Uterus (tissue), 4 donors: Measurements from ENCODE around the gene SP140. TPM values are rescaled to one million over a fixed set of nuclear protein-coding genes. Genes with fewer than 3 reads are reported as not detected.

Experiments used
- DNase-seq, 2 donors: peaks; one replicate each; pipeline ENCODE4 v3.0.0-alpha.2; 2019 to 2020
- H3K27ac ChIP-seq, 2 donors: fragments of 200-600 bp; sonication (generic); 1 replicate in 1 of 2; 2 replicates in 1 of 2; pipeline ENCODE4 v1.5.1; 2016 to 2018
- H3K27me3 ChIP-seq, 2 donors: fragments of 200-600 bp; sonication (generic); one replicate each; pipeline ENCODE4 v1.5.1; 2018 to 2019; ENCODE audit warnings: control low read depth in 1 of 2
- H3K36me3 ChIP-seq, 2 donors: fragments of 200-600 bp; sonication (generic); one replicate each; pipeline ENCODE4 v1.5.1; 2019; ENCODE audit warnings: control low read depth in 1 of 2
- H3K4me1 ChIP-seq, 2 donors: fragments of 200-600 bp; sonication (generic); one replicate each; pipeline ENCODE4 v1.5.1; 2018 to 2019; ENCODE audit warnings: control low read depth in 1 of 2
- H3K4me3 ChIP-seq, 2 donors: fragments of 200-600 bp; sonication (generic); 1 replicate in 1 of 2; 2 replicates in 1 of 2; pipeline ENCODE4 v1.5.1; 2018 to 2019; ENCODE audit warnings: mild to moderate bottlenecking in 1 of 2
- H3K9me3 ChIP-seq, 2 donors: fragments of 200-600 bp; sonication (generic); one replicate each; pipeline ENCODE4 v1.5.1; 2019; ENCODE audit warnings: control low read depth in 1 of 2
- POLR2A ChIP-seq, 2 donors: fragments of 450-650 bp; IDR thresholded peaks; one replicate each; pipeline ENCODE4 v1.6.1; 2016; ENCODE audit warnings: antibody characterized with exemption in 2 of 2, mild to moderate bottlenecking in 1 of 2, moderate library complexity in 1 of 2
- intact Hi-C: fragments of 100-400 bp; cut with DNase I; formaldehyde crosslinking; loops from one replicate; pipeline ENCODE4 v1.15.1; 2023; ENCODE audit warnings: low total_unique reads
- total RNA-seq, 4 donors: library from RNA; depleted of rRNA in 3 of 4; stranded (reverse); fragments of >200 nt in 3 of 4; gene quantifications; one replicate each; pipeline versions ENCODE4 v1.1.0 to v1.2.4, GENCODE V29; 2014 to 2023
- TF ChIP-seq, protein P1 (sequence below), 4 experiments: fragments of 200-600 bp in 2 of 4; fragments of 450-650 bp in 2 of 4; sonication (generic) in 2 of 4; IDR thresholded peaks; one replicate each; pipeline ENCODE4 v1.5.1; 2016 to 2019; ENCODE audit warnings: antibody characterized with exemption in 4 of 4, mild to moderate bottlenecking in 2 of 4, moderate library complexity in 1 of 4
- donor health status: DM: yes; HTN: yes; CAD: no.

Gene SP140
- total RNA-seq, 4 donors from 2014 or later = 0.77 to 1.1 (median 0.97) TPM; not detected in 1

DNA sequence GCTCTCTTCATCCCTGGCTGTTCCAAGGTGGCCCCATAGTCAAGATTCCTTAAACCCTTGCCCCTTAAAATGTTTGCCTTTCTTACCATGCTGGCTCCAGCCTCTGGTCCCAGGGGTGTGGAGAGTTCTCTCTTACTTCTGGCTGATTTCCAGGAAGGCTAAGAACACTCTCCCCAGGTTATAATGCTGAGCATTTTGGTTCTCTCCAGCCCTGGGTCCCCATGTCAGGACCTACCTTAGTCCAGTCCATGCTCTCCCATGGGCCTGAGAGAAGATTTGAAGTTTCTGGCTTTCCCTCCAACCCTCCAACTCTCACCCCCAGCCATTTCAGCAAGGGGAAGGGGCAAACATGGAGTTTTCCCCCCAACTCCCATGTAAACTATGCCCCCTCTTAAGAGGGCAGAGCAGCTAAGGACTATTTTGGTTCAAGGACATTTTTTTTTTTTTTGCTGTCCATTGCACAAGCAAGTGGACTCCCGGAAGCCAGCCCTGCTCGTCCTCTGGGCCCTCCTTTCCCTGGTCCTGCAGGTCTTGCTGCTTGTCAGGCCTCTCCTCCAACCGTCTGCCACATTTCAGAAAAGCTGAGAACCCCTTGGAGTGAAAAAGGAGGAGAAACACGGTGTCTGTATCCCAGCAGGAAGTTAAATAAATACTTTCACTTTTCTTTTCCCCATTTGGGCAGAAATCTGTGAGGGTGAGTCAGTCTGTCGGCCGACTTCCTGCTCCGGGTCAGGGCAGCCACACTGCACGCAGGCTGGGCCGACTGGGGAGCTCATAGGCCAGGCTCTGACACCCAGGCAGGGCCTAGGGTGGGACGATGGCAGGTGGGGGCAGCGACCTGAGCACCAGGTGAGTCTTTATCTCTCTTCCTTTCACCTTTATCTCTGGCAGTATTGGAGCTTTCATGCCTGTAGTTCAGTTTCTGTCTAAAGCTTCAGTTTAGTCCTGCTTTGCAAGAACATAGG, 101.2 kb downstream of the SP140 start, which contains the start of gene SP140L:
TSS of gene SP140L (plus strand) at position 741 of the 965 bp plus-strand sequence. CDS start at position 818, 77 bp downstream.
- Histone ChIP-seq H3K36me3 (no peaks in the 10 kb centered on the region), H3K27ac (peak within 1 kb of the TSS; percentile 74 to 78), H3K4me3 (peak within 1 kb of the TSS; percentile 38 to 47), H3K27me3 (no peaks in the 10 kb centered on the region), H3K4me1 (no peaks in the 10 kb centered on the region), H3K9me3 (no peaks in the 10 kb centered on the region)
- DNase-seq = peak; percentile 54 to 58
- TF ChIP-seq, protein P1, sequence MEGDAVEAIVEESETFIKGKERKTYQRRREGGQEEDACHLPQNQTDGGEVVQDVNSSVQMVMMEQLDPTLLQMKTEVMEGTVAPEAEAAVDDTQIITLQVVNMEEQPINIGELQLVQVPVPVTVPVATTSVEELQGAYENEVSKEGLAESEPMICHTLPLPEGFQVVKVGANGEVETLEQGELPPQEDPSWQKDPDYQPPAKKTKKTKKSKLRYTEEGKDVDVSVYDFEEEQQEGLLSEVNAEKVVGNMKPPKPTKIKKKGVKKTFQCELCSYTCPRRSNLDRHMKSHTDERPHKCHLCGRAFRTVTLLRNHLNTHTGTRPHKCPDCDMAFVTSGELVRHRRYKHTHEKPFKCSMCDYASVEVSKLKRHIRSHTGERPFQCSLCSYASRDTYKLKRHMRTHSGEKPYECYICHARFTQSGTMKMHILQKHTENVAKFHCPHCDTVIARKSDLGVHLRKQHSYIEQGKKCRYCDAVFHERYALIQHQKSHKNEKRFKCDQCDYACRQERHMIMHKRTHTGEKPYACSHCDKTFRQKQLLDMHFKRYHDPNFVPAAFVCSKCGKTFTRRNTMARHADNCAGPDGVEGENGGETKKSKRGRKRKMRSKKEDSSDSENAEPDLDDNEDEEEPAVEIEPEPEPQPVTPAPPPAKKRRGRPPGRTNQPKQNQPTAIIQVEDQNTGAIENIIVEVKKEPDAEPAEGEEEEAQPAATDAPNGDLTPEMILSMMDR (IDR thresholded peaks at IDR 0.05) = no peak
- peak in 1 of 2 donors; percentile 29 for TF ChIP-seq POLR2A (IDR thresholded peaks at IDR 0.05)
- intact Hi-C loops = no loop called here

DNA sequence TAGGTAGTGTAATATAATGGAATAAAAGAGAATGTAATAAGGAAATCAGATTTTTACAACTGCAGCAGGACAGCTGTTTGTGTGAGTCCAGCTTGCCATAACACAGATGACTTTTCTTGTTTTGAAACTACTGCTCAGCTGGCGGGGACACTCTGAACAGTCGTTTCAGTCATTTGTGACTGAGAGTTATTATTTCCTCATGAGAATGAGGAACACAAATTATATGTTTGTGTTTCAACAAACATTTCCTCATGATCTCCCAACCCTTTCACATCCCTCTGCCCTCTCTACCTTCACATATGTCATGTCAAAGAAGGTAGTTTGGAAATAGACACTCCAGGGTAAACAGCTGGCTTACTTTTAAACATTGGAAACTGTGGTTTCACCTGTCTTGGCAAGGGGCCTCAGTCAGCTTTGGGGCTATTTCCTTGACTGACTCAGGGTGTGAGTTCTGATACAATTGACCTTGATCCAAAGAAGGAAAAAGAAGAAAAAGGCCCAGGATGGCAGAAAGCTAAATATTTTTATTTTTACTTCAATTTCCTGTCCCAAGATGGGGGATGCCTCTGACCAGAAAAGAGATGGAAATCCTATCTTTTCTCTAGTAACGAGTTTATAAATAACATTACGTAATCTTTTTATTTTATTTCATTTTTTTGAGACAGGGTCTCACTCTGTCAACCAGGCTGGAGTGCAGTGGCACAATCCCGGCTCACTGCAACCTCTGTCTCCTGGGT, 102.0 kb downstream of the SP140 start:
- H3K27me3 ChIP-seq = no peaks in the 10 kb centered on the region
- H3K27ac ChIP-seq = peak overlapping the region; percentile 74 to 78
- TF ChIP-seq, protein P1 (IDR thresholded peaks at IDR 0.05) = no peak
- TF ChIP-seq POLR2A (IDR thresholded peaks at IDR 0.05) = no peak
- no peaks in the 10 kb centered on the region for H3K4me1 ChIP-seq
- H3K36me3 ChIP-seq = no peaks in the 10 kb centered on the region
- DNase-seq = no peak
- H3K9me3 ChIP-seq = no peaks in the 10 kb centered on the region
- H3K4me3 ChIP-seq = peak overlapping the region; percentile 38 to 47
- intact Hi-C loops = no loop called here

DNA sequence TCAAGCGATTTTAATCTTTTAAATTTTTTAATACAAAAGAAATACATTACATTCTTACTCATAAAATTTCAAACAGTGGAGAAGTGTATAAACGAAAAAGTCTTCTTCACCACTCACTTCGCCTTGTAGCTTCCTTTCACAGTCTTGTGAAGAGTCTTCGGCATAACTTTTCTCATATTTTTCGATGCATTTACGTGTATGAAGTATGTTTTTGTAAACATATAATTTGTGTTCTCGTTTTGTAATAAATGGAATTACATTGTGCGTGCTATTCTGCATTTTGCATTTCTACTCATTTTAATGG, 102.6 kb downstream of the SP140 start:
- DNase-seq = no peak
- H3K9me3 ChIP-seq = no peaks in the 10 kb centered on the region
- H3K27me3 ChIP-seq = no peaks in the 10 kb centered on the region
- H3K36me3 ChIP-seq = no peaks in the 10 kb centered on the region
- no peak overlapping the region for H3K27ac ChIP-seq
- no peaks in the 10 kb centered on the region for H3K4me1 ChIP-seq
- intact Hi-C loops = no loop called here
- TF ChIP-seq, protein P1 (IDR thresholded peaks at IDR 0.05) = no peak
- no peak for TF ChIP-seq POLR2A (IDR thresholded peaks at IDR 0.05)
- H3K4me3 ChIP-seq = no peak overlapping the region

DNA sequence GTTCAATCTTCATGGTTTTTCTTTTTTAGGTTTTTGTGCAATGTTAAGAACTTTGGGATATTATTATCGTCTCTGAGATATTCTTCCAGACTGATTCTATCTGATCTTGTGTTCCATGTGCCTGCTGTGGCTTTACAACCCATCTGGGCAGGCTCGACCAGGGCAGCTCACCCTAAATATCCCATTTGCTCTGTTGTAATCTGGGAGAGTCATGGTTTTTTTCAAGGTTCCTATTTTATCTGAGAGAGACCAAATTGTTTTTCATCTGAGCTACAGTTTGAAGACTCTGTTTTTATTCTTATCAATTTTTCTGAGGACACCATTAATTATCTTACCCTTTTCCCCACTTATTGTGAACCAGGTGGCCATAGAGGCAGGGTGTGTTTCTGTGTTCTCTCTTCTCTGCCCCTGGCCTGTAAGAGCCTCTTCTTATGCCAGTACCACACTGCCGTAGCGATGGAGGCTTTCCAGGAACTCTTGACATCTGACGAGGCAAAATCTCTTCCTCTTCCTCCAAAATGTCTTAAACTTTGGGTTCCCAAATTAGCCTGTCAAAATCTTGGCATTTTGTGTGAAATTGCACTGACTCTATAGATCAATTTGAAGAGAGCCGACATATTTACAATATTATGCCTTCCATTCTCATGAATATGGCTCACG, 104.5 kb downstream of the SP140 start:
- TF ChIP-seq, protein P1 (IDR thresholded peaks at IDR 0.05) = no peak
- no peak for TF ChIP-seq POLR2A (IDR thresholded peaks at IDR 0.05)
- Histone ChIP-seq H3K4me1 (no peaks in the 10 kb centered on the region), H3K27ac (no peak overlapping the region), H3K27me3 (no peaks in the 10 kb centered on the region), H3K9me3 (no peaks in the 10 kb centered on the region), H3K4me3 (no peak overlapping the region), H3K36me3 (no peaks in the 10 kb centered on the region)
- no peak for DNase-seq
- intact Hi-C loops = no loop called here
